SK-N-SH (cell line): ENCODE results near the gene PNKD.

Source experiments
- JUND ChIP-seq: IDR thresholded peaks from 2 replicates; pipeline ENCODE4 v1.4.0; 2012
- MEF2A ChIP-seq: IDR thresholded peaks from 2 replicates; pipeline ENCODE4 v1.4.0; 2012; ENCODE audit warnings: low read depth, borderline replicate concordance
- MXI1 ChIP-seq: IDR thresholded peaks from 2 replicates; pipeline ENCODE4 v1.6.1; 2012; ENCODE audit warnings: mild to moderate bottlenecking, low read depth, low read length, improper control_type of control experiment
- SMC3 ChIP-seq: IDR thresholded peaks from 2 replicates; pipeline ENCODE4 v1.6.1; 2012; ENCODE audit warnings: low read depth, low read length, improper control_type of control experiment
- TF ChIP-seq, protein P1 (sequence below): fragments of 200-600 bp; sonication (generic); IDR thresholded peaks from 2 replicates; pipeline ENCODE4 v1.6.1; 2017; ENCODE audit warnings: antibody characterized with exemption, mild to moderate bottlenecking, moderate library complexity
- TF ChIP-seq, protein P2 (sequence below): IDR thresholded peaks from 2 replicates; pipeline ENCODE4 v1.6.1; 2012; ENCODE audit warnings: mild to moderate bottlenecking, low read depth, low read length, moderate library complexity

DNA sequence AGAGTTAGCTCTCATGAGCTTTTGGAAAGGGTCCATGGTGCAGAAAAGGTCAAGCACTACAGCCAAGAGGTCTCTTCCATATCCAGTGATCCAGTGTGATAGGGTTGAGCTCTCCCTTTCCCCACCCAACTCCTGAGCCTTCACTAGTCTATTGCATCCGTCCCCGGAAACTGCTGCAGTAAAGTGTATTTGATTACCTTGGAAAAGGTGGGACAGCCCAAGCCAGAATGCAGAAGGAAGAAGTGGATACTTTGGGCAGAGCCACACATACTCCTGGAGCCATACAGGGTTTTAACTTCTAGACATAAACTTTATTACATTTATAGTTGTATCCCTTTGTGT, 3.6 kb downstream of the PNKD start:
- TF ChIP-seq MEF2A = no peak
- TF ChIP-seq JUND = no peak
- TF ChIP-seq, protein P1, sequence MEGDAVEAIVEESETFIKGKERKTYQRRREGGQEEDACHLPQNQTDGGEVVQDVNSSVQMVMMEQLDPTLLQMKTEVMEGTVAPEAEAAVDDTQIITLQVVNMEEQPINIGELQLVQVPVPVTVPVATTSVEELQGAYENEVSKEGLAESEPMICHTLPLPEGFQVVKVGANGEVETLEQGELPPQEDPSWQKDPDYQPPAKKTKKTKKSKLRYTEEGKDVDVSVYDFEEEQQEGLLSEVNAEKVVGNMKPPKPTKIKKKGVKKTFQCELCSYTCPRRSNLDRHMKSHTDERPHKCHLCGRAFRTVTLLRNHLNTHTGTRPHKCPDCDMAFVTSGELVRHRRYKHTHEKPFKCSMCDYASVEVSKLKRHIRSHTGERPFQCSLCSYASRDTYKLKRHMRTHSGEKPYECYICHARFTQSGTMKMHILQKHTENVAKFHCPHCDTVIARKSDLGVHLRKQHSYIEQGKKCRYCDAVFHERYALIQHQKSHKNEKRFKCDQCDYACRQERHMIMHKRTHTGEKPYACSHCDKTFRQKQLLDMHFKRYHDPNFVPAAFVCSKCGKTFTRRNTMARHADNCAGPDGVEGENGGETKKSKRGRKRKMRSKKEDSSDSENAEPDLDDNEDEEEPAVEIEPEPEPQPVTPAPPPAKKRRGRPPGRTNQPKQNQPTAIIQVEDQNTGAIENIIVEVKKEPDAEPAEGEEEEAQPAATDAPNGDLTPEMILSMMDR = no peak
- no peak for TF ChIP-seq MXI1
- TF ChIP-seq, protein P2, sequence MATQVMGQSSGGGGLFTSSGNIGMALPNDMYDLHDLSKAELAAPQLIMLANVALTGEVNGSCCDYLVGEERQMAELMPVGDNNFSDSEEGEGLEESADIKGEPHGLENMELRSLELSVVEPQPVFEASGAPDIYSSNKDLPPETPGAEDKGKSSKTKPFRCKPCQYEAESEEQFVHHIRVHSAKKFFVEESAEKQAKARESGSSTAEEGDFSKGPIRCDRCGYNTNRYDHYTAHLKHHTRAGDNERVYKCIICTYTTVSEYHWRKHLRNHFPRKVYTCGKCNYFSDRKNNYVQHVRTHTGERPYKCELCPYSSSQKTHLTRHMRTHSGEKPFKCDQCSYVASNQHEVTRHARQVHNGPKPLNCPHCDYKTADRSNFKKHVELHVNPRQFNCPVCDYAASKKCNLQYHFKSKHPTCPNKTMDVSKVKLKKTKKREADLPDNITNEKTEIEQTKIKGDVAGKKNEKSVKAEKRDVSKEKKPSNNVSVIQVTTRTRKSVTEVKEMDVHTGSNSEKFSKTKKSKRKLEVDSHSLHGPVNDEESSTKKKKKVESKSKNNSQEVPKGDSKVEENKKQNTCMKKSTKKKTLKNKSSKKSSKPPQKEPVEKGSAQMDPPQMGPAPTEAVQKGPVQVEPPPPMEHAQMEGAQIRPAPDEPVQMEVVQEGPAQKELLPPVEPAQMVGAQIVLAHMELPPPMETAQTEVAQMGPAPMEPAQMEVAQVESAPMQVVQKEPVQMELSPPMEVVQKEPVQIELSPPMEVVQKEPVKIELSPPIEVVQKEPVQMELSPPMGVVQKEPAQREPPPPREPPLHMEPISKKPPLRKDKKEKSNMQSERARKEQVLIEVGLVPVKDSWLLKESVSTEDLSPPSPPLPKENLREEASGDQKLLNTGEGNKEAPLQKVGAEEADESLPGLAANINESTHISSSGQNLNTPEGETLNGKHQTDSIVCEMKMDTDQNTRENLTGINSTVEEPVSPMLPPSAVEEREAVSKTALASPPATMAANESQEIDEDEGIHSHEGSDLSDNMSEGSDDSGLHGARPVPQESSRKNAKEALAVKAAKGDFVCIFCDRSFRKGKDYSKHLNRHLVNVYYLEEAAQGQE = no peak
- no peak for TF ChIP-seq SMC3
